OCI-LY1 (cell line): Measurements from ENCODE around the gene GNG4.
"Not testable (repeated sequence)": the region's sequence is repeated elsewhere in the genome, so short reads cannot be mapped to it uniquely, and the experiment has no call there.

Experiments used
- H2AFZ ChIP-seq: fragments of 200-600 bp; sonication (generic), shearing (Covaris generic); 2 replicates; pipeline ENCODE4 v1.6.0; 2014; ENCODE audit warnings: antibody characterized with exemption, mild to moderate bottlenecking, low read length
- H3F3A ChIP-seq: fragments of 200-600 bp; sonication (generic), shearing (Covaris generic); 2 replicates; pipeline ENCODE4 v1.6.0; 2014; ENCODE audit warnings: mild to moderate bottlenecking, antibody characterized with exemption, low read length, moderate library complexity; ENCODE audit not compliant: insufficient read depth
- H3K27ac ChIP-seq: fragments of 200-600 bp; sonication (generic); 2 replicates; pipeline ENCODE4 v1.5.1; 2014; ENCODE audit warnings: low read length, mixed run types, mild to moderate bottlenecking, low read depth; ENCODE audit not compliant: poor library complexity, severe bottlenecking
- H3K27me3 ChIP-seq: fragments of 200-600 bp; sonication (generic); 2 replicates; pipeline ENCODE4 v1.6.0; 2014; ENCODE audit warnings: antibody characterized with exemption, mild to moderate bottlenecking, low read length, moderate library complexity; ENCODE audit not compliant: insufficient read depth
- H3K36me3 ChIP-seq: fragments of 200-600 bp; sonication (generic); 2 replicates; pipeline ENCODE4 v1.6.1; 2014; ENCODE audit warnings: mild to moderate bottlenecking, antibody characterized with exemption, low read length, moderate library complexity, mixed read lengths; ENCODE audit not compliant: insufficient read depth
- H3K4me1 ChIP-seq: fragments of 200-600 bp; sonication (generic); 2 replicates; pipeline ENCODE4 v1.5.1; 2014; ENCODE audit warnings: mild to moderate bottlenecking, low read length, moderate library complexity; ENCODE audit not compliant: insufficient read depth, severe bottlenecking
- H3K4me2 ChIP-seq: fragments of 200-600 bp; sonication (generic), shearing (Covaris generic); 2 replicates; pipeline ENCODE4 v1.6.1; 2014; ENCODE audit warnings: low read length
- H3K4me3 ChIP-seq: fragments of 200-600 bp; sonication (generic); 2 replicates; pipeline ENCODE4 v1.5.1; 2014; ENCODE audit warnings: low read length, low read depth, mild to moderate bottlenecking, mixed read lengths; ENCODE audit not compliant: poor library complexity, severe bottlenecking
- H3K79me2 ChIP-seq: fragments of 200-600 bp; shearing (Covaris generic); 2 replicates; pipeline ENCODE4 v1.6.1; 2016; ENCODE audit warnings: mixed run types, low read length, mixed read lengths; ENCODE audit not compliant: insufficient read depth
- H3K9ac ChIP-seq: fragments of 200-600 bp; sonication (generic), shearing (Covaris generic); 2 replicates; pipeline ENCODE4 v1.6.1; 2014; ENCODE audit warnings: mild to moderate bottlenecking, low read length, mixed read lengths
- H3K9me2 ChIP-seq: fragments of 200-600 bp; sonication (generic), shearing (Covaris generic); 2 replicates; pipeline ENCODE4 v1.6.1; 2014; ENCODE audit warnings: low read depth, mild to moderate bottlenecking, low read length, mixed read lengths
- H3K9me3 ChIP-seq: fragments of 200-600 bp; shearing (Covaris generic); 2 replicates; pipeline ENCODE4 v1.6.1; 2014; ENCODE audit warnings: low read length, mixed read lengths
- H4K20me1 ChIP-seq: fragments of 200-600 bp; sonication (generic), shearing (Covaris generic); 2 replicates; pipeline ENCODE4 v1.6.0; 2016; ENCODE audit warnings: mild to moderate bottlenecking, low read length; ENCODE audit not compliant: insufficient read depth
- CTCF ChIP-seq: fragments of 200-600 bp; sonication (generic), shearing (Covaris generic); IDR thresholded peaks from 2 replicates; pipeline ENCODE4 v1.5.1; 2017; ENCODE audit warnings: mild to moderate bottlenecking, antibody characterized with exemption, low read length, moderate library complexity, mixed read lengths
- EZH2 ChIP-seq: fragments of 200-600 bp; sonication (generic), shearing (Covaris generic); IDR thresholded peaks from 2 replicates; pipeline ENCODE4 v1.8.0; 2017; ENCODE audit warnings: borderline replicate concordance, mixed run types, mild to moderate bottlenecking, antibody characterized with exemption, low read length, moderate library complexity, mixed read lengths

GNG4 gene

GRCh38 chr1:235573880-235574279, 75.7 kb downstream of the GNG4 start:
- H3F3A ChIP-seq, result no peaks in the 10 kb centered on the region
- TF ChIP-seq EZH2, result no peak
- TF ChIP-seq CTCF, result no peak
- H3K9me3 ChIP-seq, result no peaks in the 10 kb centered on the region
- H4K20me1 ChIP-seq, result no peaks in the 10 kb centered on the region
- H3K9ac ChIP-seq, result no peak overlapping the region
- H3K4me2 ChIP-seq, result no peak overlapping the region
- no peak overlapping the region for H3K4me3 ChIP-seq
- no peaks in the 10 kb centered on the region for H3K27me3 ChIP-seq
- H2AFZ ChIP-seq, result no peak overlapping the region
- no peaks in the 10 kb centered on the region for H3K36me3 ChIP-seq
- H3K27ac ChIP-seq, result no peak overlapping the region
- no peaks in the 10 kb centered on the region for H3K9me2 ChIP-seq
- no peaks in the 10 kb centered on the region for H3K4me1 ChIP-seq
- H3K79me2 ChIP-seq, result no peaks in the 10 kb centered on the region

- not testable (repeated sequence) for H3K9me2 ChIP-seq, H3K9me3 ChIP-seq, H3K27ac ChIP-seq, H3K36me3 ChIP-seq, H3K79me2 ChIP-seq, H4K20me1 ChIP-seq, H3K27me3 ChIP-seq, H3K4me3 ChIP-seq, H3K9ac ChIP-seq, H3F3A ChIP-seq, H3K4me2 ChIP-seq, H2AFZ ChIP-seq, H3K4me1 ChIP-seq
These were observed 76.6 kb downstream of the GNG4 start for GRCh38 chr1:235572971-235573370.

GRCh38 chr1:235571482-235571881, 78.1 kb downstream of the GNG4 start:
- H4K20me1 ChIP-seq, result no peaks in the 10 kb centered on the region
- no peak for TF ChIP-seq EZH2
- no peak for TF ChIP-seq CTCF
- H3K4me1 ChIP-seq, result no peaks in the 10 kb centered on the region
- H3K27ac ChIP-seq, result no peak overlapping the region
- H3K9ac ChIP-seq, result no peak overlapping the region
- no peaks in the 10 kb centered on the region for H3F3A ChIP-seq
- no peak overlapping the region for H3K4me3 ChIP-seq
- H3K36me3 ChIP-seq, result no peaks in the 10 kb centered on the region
- no peaks in the 10 kb centered on the region for H3K9me2 ChIP-seq
- no peaks in the 10 kb centered on the region for H3K27me3 ChIP-seq
- no peak overlapping the region for H3K4me2 ChIP-seq
- H3K9me3 ChIP-seq, result no peaks in the 10 kb centered on the region
- H3K79me2 ChIP-seq, result no peaks in the 10 kb centered on the region
- no peak overlapping the region for H2AFZ ChIP-seq

DNA sequence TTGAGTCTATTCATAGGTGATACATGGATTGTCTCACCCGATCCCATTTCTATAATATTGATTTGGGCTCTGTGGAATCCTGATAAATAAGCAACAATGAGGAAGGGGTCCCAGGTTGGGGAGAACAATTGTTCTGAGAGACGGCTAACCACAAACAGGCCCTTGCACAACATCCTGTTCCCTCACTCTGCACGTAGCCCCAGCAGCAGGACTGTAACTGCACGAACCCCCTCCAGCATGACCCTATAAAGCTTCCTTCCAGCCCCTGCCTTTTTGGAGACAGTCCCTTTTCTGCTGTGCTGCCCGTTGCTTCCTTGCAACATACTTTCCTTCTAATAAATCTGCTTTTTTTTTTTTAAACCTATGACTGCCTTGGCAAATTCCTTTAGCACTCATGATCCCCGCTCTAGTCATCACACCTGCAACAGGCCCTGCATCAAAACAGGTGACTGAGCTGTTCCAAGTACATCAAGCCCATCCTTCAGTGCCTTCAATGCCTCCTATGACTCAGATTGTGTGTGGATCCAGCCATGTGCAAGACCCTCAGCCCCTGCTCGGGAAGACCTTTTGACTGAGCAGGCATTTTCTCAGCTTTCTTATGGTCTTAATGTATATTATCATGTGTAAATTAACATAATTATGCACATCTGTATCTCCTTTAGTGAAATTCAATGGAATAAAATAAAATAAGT, 81.6 kb downstream of the GNG4 start:
- Histone ChIP-seq H3K27ac (no peak overlapping the region), H3K27me3 (no peaks in the 10 kb centered on the region), H3F3A (no peaks in the 10 kb centered on the region), H3K79me2 (no peaks in the 10 kb centered on the region), H3K36me3 (no peaks in the 10 kb centered on the region), H3K4me3 (no peak overlapping the region), H4K20me1 (no peaks in the 10 kb centered on the region), H3K9ac (no peak overlapping the region), H3K4me2 (no peak overlapping the region), H3K4me1 (no peaks in the 10 kb centered on the region), H3K9me3 (no peaks in the 10 kb centered on the region), H3K9me2 (no peaks in the 10 kb centered on the region), H2AFZ (no peak overlapping the region)
- TF ChIP-seq EZH2, result no peak
- no peak for TF ChIP-seq CTCF
